ENCODE data around the gene C5.
A peak's percentile ranks its signal among the peaks of the same experiment; 100 is the strongest.

GRCh38 chr9:120928483-120929228 lies 121.4 kb downstream of the C5 start:
- TF ChIP-seq POLR2A (IDR thresholded peaks at IDR 0.05), result peak; percentile 52 to 63
- TF ChIP-seq CTCF (IDR thresholded peaks at IDR 0.05), result peak in 4 of 6 experiments; percentile 27 to 49 (median 46)

Data from Peyer's patch (tissue), 4 donors.